Ascending aorta (tissue), 2 donors: ENCODE results near the gene ARHGAP31. TPM values are rescaled to one million over a fixed set of nuclear protein-coding genes. Genes with fewer than 3 reads are reported as not detected.
A peak's percentile ranks its signal among the peaks of the same experiment; 100 is the strongest.

ENCODE experiments used
- DNase-seq, 2 donors: peaks; one replicate each; pipeline ENCODE4 v3.0.0-alpha.2; 2019; ENCODE audit warnings: low spot score in 2 of 2
- H3K27ac ChIP-seq, 2 donors: fragments of 200-600 bp; sonication (generic); one replicate each; pipeline ENCODE4 v1.5.1; 2016 to 2017; ENCODE audit warnings: mild to moderate bottlenecking in 1 of 2
- H3K27me3 ChIP-seq: fragments of 200-600 bp; sonication (generic); one replicate; pipeline ENCODE4 v1.5.1; 2017
- H3K36me3 ChIP-seq, 2 donors: fragments of 200-600 bp; sonication (generic); one replicate each; pipeline ENCODE4 v1.5.1; 2016
- H3K4me1 ChIP-seq, 2 donors: fragments of 200-600 bp; sonication (generic); one replicate each; pipeline ENCODE4 v1.5.1; 2016 to 2017; ENCODE audit warnings: mild to moderate bottlenecking in 1 of 2
- H3K4me3 ChIP-seq, 2 donors: fragments of 200-600 bp; sonication (generic); one replicate each; pipeline ENCODE4 v1.5.1; 2016 to 2017; ENCODE audit warnings: mild to moderate bottlenecking in 1 of 2
- H3K9me3 ChIP-seq, 2 donors: fragments of 200-600 bp; sonication (generic); one replicate each; pipeline ENCODE4 v1.5.1; 2016
- intact Hi-C: fragments of 100-400 bp; cut with DNase I; formaldehyde crosslinking; loops from one replicate; pipeline ENCODE4 v1.15.1; 2023
- total RNA-seq: library from RNA; depleted of rRNA; stranded (reverse); fragments of >200 nt; gene quantifications from one replicate; pipeline ENCODE4 v1.1.0, GENCODE V29; 2016
- TF ChIP-seq, protein P1 (sequence below), 3 experiments: fragments of 200-600 bp in 2 of 3; fragments of 450-650 bp in 1 of 3; sonication (generic) in 2 of 3; IDR thresholded peaks; one replicate each; pipeline ENCODE4 v1.5.1; 2016 to 2019; ENCODE audit warnings: antibody characterized with exemption in 3 of 3, mild to moderate bottlenecking in 1 of 3, moderate library complexity in 1 of 3

The ARHGAP31 gene
- total RNA-seq, 1 donor from 2014 or later = 31.4 TPM

DNA sequence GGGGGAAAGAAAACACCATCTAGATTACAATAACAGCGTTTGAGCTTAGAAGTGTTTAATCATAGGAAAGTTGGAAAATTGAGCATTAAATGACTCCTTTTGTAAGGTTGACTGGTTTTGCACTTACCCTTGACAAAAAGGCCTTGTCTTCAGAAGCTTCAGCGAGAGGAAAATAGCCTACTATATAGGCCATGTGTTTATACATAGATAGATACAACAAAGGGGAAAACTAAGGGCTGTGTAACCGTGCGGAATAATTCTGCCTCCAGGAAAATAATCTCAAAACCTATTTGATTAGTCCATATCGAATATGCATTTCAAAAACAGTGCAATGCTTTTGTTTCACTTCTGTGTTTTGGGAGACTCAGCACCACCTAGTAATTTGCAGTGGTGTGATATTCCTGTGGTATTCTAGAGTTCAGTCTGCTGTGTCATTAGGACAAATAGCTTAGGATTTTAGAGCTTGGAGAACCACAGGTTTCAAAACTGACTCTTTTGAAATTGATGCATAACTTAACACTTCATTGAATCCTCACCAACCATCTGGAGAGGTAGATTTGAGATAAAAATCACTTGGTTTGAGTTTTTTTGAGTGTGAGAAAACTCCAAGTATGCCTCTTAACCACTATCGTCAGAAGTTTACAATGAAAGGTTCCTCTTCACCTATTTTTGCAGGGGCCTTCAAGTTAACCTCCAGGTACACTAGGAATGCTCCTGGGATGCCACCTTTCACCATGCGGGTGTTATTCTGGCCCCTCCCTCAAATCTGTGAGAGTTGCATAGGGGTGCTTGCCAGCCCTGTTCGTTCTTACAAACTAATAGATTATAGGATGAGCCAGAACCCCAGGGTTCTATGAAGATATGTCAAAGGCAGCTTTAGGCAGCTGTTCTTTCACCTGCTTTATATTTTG is 1.9 kb downstream of the ARHGAP31 start:
- Histone ChIP-seq H3K27ac (peak overlapping the region; percentile 94 to 96), H3K36me3 (no peaks in the 10 kb centered on the region), H3K4me1 (peaks cover 6 to 18% of the 10 kb centered on the region in 2 donors), H3K4me3 (peak overlapping the region; percentile 78 to 80), H3K9me3 (no peaks in the 10 kb centered on the region), H3K27me3 (no peaks in the 10 kb centered on the region)
- intact Hi-C loops = loop anchor here (5.0 kb wide), 1 partner anchor 171 kb away; the partner anchor contains the start of gene POGLUT1
- TF ChIP-seq, protein P1, sequence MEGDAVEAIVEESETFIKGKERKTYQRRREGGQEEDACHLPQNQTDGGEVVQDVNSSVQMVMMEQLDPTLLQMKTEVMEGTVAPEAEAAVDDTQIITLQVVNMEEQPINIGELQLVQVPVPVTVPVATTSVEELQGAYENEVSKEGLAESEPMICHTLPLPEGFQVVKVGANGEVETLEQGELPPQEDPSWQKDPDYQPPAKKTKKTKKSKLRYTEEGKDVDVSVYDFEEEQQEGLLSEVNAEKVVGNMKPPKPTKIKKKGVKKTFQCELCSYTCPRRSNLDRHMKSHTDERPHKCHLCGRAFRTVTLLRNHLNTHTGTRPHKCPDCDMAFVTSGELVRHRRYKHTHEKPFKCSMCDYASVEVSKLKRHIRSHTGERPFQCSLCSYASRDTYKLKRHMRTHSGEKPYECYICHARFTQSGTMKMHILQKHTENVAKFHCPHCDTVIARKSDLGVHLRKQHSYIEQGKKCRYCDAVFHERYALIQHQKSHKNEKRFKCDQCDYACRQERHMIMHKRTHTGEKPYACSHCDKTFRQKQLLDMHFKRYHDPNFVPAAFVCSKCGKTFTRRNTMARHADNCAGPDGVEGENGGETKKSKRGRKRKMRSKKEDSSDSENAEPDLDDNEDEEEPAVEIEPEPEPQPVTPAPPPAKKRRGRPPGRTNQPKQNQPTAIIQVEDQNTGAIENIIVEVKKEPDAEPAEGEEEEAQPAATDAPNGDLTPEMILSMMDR (IDR thresholded peaks at IDR 0.05) = no peak
- no peak for DNase-seq

DNA sequence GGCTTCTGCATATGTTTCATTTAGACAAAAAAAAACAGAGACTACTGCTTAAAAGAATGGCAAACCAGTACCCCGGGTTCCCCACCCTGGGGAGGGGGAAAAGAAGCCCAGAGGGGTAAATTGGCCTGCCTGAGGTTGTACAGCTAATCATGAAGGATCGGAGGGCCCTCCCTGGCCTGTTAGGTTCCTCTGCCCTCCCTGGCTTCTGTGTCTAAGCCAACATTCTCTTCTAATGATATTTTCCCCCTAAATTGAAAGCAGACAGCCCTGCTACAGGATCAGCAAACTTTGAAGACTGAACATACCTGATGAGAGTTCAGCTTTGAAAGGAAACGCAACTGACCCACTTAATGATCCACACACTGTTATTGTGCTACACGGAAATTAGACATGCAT is 2.5 kb downstream of the ARHGAP31 start:
- H3K27ac ChIP-seq = peak overlapping the region; percentile 94 to 96
- no peaks in the 10 kb centered on the region for H3K9me3 ChIP-seq
- H3K27me3 ChIP-seq = no peaks in the 10 kb centered on the region
- DNase-seq = no peak
- TF ChIP-seq, protein P1 (IDR thresholded peaks at IDR 0.05) = no peak
- H3K4me3 ChIP-seq = peak overlapping the region; percentile 78 to 80
- H3K4me1 ChIP-seq = peaks cover 6 to 18% of the 10 kb centered on the region in 2 donors
- H3K36me3 ChIP-seq = no peaks in the 10 kb centered on the region
- intact Hi-C loops = loop anchor here (5.0 kb wide), 1 partner anchor 171 kb away; the partner anchor contains the start of gene POGLUT1

DNA sequence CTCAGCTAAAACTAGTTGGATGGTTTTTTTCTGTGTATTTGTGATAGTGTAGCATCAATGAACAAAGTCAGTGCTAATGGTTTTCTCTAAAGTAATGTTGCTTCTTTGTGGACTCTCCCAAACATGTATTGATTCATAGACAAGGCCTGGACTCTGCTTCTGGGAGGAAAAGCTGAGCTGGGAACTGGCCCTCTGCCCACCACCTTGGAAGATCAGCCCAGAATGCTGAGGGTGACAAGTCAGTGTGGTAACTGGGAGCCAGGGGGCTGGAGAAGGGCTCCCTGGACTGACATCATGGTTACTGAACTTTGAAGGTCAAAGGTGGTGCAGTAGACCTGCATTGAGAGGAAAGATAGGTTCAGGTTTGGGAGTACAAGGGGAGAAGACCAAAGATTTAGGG is 3.0 kb downstream of the ARHGAP31 start:
- peaks cover 6 to 18% of the 10 kb centered on the region in 2 donors for H3K4me1 ChIP-seq
- TF ChIP-seq, protein P1 (IDR thresholded peaks at IDR 0.05) = no peak
- no peak for DNase-seq
- intact Hi-C loops = loop anchor here (5.0 kb wide), 1 partner anchor 170 kb away; the partner anchor contains the start of gene POGLUT1
- peak overlapping the region in 1 of 2 donors; percentile 80 for H3K4me3 ChIP-seq
- H3K36me3 ChIP-seq = no peaks in the 10 kb centered on the region
- H3K27me3 ChIP-seq = no peaks in the 10 kb centered on the region
- H3K9me3 ChIP-seq = no peaks in the 10 kb centered on the region
- H3K27ac ChIP-seq = no peak overlapping the region

DNA sequence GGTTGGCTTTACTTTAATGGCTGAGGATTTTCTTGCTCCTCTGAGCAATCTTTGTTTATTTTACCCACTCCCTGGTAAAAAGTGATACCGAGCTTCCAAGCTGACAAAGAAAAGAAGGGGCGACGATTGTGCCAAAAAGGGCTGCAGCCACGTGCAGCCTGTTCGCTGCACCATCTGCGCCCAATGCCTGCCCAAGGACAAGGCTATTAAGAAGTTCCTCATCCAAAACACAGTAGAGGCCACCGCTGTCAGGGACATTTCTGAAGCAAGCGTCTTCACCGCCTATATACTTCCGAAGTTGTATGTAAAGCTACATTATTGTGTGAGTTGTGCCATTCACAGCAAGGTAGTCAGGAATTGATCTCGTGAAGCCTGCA is 4.4 kb downstream of the ARHGAP31 start:
- no peak overlapping the region for H3K27ac ChIP-seq
- DNase-seq = no peak
- no peaks in the 10 kb centered on the region for H3K36me3 ChIP-seq
- peaks cover 6 to 14% of the 10 kb centered on the region in 2 donors for H3K4me1 ChIP-seq
- no peaks in the 10 kb centered on the region for H3K27me3 ChIP-seq
- H3K9me3 ChIP-seq = no peaks in the 10 kb centered on the region
- TF ChIP-seq, protein P1 (IDR thresholded peaks at IDR 0.05) = no peak
- H3K4me3 ChIP-seq = no peak overlapping the region
- intact Hi-C loops = loop anchor here (5.0 kb wide), 1 partner anchor 169 kb away; the partner anchor contains the start of gene POGLUT1

DNA sequence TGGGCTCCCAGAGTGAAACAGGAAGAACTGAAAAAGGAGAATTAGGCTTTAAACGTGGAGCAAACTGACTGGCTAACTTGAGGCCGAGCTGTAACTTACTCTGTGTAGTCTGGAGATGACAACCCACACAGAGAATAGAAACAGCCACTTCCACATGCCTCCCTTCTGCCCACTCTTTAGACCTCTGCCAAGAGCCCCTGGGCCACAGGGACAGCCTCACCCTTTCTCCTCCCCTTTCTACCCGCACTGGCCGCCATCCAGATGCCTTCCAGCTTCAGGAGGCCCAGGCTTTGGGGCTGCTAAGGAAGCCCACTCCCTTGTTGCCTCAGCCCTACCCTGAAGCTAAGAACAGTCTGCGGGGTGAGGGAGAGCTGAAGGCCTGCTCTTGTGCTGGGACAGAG is 6.8 kb downstream of the ARHGAP31 start:
- Histone ChIP-seq H3K9me3 (no peaks in the 10 kb centered on the region), H3K27me3 (no peaks in the 10 kb centered on the region), H3K36me3 (no peaks in the 10 kb centered on the region), H3K4me1 (peaks cover 6 to 12% of the 10 kb centered on the region in 2 donors), H3K4me3 (no peak overlapping the region), H3K27ac (peak overlapping the region; percentile 27 to 38)
- no peak for DNase-seq
- intact Hi-C loops = no loop called here
- TF ChIP-seq, protein P1 (IDR thresholded peaks at IDR 0.05) = no peak
